Endothelial cell (in vitro differentiated cells): ENCODE measurements around the gene SART3. TPM values are rescaled to one million over a fixed set of nuclear protein-coding genes. Genes with fewer than 3 reads are reported as not detected.

Source experiments
- DNase-seq: peaks from one replicate; pipeline ENCODE4 v3.0.0; 2021; ENCODE audit warnings: low spot score
- H3K27ac Mint-ChIP-seq: one replicate; pipeline ENCODE4 v1.8.0; 2021; ENCODE audit warnings: mixed read lengths, inconsistent platforms; ENCODE audit not compliant: unreplicated experiment
- H3K27me3 Mint-ChIP-seq: one replicate; pipeline ENCODE4 v1.8.0; 2021; ENCODE audit warnings: mild to moderate bottlenecking, moderate library complexity, mixed read lengths, inconsistent platforms; ENCODE audit not compliant: unreplicated experiment
- H3K36me3 Mint-ChIP-seq: one replicate; pipeline ENCODE4 v1.8.0; 2021; ENCODE audit warnings: mild to moderate bottlenecking, low read depth, mixed read lengths, inconsistent platforms; ENCODE audit not compliant: unreplicated experiment
- H3K4me1 Mint-ChIP-seq: one replicate; pipeline ENCODE4 v1.8.0; 2021; ENCODE audit warnings: mild to moderate bottlenecking, mixed read lengths, inconsistent platforms; ENCODE audit not compliant: unreplicated experiment
- H3K4me3 Mint-ChIP-seq: one replicate; pipeline ENCODE4 v1.8.0; 2021; ENCODE audit warnings: mild to moderate bottlenecking, mixed read lengths, inconsistent platforms; ENCODE audit not compliant: unreplicated experiment
- H3K9me3 Mint-ChIP-seq: one replicate; pipeline ENCODE4 v1.8.0; 2021; ENCODE audit warnings: mixed read lengths, inconsistent platforms; ENCODE audit not compliant: unreplicated experiment
- total RNA-seq: library from RNA; stranded (reverse); fragmentation: NEBNext Ultra II Directional; extraction: Animal tissue kit (Norgen Biotek cat#: 25700); gene quantifications from one replicate; pipeline ENCODE4 v1.2.1, GENCODE V29; 2021; ENCODE audit not compliant: unreplicated experiment
- TF ChIP-seq, protein P1 (sequence below): fragments of 200-600 bp; sonication (generic); IDR thresholded peaks from one replicate; pipeline ENCODE4 v1.5.0; 2021; ENCODE audit warnings: antibody characterized with exemption; ENCODE audit not compliant: unreplicated experiment

Gene SART3
- total RNA-seq, 1 donor from 2014 or later: 67.8 TPM

DNA sequence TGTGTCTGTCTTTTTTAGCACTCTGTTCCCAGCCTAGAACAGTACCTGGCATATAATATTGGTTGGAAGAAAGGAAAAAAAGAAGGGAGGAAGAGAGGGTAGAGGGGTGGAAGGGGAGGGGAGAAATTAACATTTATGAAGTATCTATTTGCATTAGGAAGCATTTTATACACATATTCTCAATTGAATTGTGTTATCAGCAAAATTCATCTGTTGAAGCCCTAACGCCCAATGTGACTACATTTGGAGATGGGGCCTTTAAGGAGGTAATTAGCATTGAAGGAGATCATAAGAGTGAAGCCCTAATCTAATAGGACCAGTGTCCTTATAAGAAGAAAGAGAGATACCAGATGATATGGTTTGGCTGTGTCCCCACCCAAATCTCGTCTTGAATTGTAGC, 76.1 kb downstream of the SART3 start:
- no peaks in the 10 kb centered on the region for H3K36me3 Mint-ChIP-seq
- no peaks in the 10 kb centered on the region for H3K27me3 Mint-ChIP-seq
- TF ChIP-seq, protein P1, sequence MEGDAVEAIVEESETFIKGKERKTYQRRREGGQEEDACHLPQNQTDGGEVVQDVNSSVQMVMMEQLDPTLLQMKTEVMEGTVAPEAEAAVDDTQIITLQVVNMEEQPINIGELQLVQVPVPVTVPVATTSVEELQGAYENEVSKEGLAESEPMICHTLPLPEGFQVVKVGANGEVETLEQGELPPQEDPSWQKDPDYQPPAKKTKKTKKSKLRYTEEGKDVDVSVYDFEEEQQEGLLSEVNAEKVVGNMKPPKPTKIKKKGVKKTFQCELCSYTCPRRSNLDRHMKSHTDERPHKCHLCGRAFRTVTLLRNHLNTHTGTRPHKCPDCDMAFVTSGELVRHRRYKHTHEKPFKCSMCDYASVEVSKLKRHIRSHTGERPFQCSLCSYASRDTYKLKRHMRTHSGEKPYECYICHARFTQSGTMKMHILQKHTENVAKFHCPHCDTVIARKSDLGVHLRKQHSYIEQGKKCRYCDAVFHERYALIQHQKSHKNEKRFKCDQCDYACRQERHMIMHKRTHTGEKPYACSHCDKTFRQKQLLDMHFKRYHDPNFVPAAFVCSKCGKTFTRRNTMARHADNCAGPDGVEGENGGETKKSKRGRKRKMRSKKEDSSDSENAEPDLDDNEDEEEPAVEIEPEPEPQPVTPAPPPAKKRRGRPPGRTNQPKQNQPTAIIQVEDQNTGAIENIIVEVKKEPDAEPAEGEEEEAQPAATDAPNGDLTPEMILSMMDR: no peak
- DNase-seq: no peak
- no peaks in the 10 kb centered on the region for H3K9me3 Mint-ChIP-seq
- no peaks in the 10 kb centered on the region for H3K4me1 Mint-ChIP-seq
- no peak overlapping the region for H3K4me3 Mint-ChIP-seq
- no peak overlapping the region for H3K27ac Mint-ChIP-seq

DNA sequence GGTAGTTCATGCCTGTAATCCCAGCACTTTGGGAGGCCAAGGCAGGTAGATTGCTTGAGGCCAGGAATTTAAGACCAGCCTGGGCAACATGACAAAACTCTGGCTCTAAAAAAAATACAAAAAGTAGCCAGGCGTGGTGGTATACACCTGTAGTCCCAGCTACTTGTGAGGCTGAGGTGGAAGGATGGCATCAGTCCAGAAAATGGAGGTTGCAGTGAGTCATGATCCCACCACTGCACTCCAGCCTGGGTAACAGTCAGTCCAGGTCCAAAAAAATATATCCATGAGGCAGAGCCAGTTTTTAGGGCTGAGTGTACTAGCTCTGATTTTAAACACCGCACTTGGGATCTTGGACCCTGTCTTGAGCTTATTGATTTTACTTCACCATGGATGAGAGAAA, 76.5 kb downstream of the SART3 start:
- no peak for DNase-seq
- Mint-ChIP-seq H3K27me3 (no peaks in the 10 kb centered on the region), H3K27ac (no peak overlapping the region), H3K4me1 (no peaks in the 10 kb centered on the region), H3K36me3 (no peaks in the 10 kb centered on the region), H3K9me3 (no peaks in the 10 kb centered on the region), H3K4me3 (no peak overlapping the region)
- TF ChIP-seq, protein P1: no peak

DNA sequence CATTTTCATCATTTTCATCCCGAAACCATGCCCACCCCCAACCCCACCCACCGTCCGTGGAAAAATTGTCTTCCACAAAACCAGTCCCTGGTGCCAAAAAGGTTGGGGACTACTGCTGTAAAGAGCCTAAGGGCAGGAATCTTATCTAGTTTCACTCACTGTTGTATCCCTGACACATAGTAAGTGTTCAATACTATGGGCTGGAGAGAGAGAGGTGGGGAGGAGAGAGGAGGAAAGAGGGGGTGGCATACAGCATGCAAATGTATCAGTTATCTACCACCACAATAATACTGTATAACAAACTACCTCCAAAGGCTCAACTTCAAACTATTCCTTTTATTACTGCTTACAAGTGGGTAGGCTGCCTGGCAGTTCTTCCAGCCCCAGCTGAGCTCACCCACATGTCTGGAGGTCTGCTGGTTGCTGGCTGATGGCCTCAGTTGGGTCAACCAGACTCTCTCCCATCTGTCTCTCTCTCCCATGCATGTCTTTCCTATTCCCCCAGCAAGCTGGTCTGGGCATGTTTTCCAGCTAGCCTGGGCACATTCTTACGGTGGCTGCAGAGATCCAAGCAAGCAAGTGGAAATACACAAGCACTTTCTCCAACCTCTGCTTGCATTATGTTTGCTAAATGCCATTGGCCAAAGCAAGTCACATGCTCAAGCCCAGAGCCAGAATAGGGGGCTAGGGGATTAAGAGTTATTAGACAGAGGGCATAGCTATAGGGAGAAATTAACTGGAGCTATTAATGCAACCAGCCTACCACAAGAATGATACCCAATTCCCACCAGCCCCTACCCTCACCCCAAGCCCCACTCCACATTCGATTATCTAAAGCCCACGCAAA, 77.5 kb downstream of the SART3 start:
- Mint-ChIP-seq H3K4me1 (no peaks in the 10 kb centered on the region), H3K36me3 (no peaks in the 10 kb centered on the region), H3K9me3 (no peaks in the 10 kb centered on the region), H3K27ac (no peak overlapping the region), H3K4me3 (no peak overlapping the region), H3K27me3 (no peaks in the 10 kb centered on the region)
- no peak for DNase-seq
- TF ChIP-seq, protein P1: no peak

DNA sequence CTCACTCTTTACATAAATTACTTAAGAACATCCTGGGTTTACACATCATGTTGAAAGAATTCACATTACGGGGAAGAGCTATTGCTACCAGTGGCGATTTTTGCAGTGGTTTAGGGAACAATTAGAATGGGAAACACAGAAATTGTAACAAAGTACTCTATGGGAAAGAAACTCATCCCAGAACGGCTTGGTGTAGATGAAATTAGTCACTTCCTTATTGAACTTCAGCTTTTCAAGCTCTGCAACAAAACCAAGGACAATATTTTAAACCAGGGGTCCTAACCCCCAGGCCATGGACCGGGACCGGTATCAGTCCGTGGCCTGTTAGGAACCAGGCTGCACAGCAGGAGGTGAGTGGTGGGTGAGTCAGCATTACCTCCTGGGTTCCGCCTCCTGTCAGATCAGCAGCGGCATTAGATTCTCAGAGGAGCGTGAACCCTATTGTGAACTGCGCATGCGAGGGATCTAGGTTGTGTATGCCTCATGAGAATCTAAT, 78.2 kb downstream of the SART3 start:
- H3K36me3 Mint-ChIP-seq: no peaks in the 10 kb centered on the region
- no peak overlapping the region for H3K27ac Mint-ChIP-seq
- TF ChIP-seq, protein P1: no peak
- no peaks in the 10 kb centered on the region for H3K27me3 Mint-ChIP-seq
- H3K4me3 Mint-ChIP-seq: no peak overlapping the region
- no peaks in the 10 kb centered on the region for H3K4me1 Mint-ChIP-seq
- no peak for DNase-seq
- no peaks in the 10 kb centered on the region for H3K9me3 Mint-ChIP-seq

DNA sequence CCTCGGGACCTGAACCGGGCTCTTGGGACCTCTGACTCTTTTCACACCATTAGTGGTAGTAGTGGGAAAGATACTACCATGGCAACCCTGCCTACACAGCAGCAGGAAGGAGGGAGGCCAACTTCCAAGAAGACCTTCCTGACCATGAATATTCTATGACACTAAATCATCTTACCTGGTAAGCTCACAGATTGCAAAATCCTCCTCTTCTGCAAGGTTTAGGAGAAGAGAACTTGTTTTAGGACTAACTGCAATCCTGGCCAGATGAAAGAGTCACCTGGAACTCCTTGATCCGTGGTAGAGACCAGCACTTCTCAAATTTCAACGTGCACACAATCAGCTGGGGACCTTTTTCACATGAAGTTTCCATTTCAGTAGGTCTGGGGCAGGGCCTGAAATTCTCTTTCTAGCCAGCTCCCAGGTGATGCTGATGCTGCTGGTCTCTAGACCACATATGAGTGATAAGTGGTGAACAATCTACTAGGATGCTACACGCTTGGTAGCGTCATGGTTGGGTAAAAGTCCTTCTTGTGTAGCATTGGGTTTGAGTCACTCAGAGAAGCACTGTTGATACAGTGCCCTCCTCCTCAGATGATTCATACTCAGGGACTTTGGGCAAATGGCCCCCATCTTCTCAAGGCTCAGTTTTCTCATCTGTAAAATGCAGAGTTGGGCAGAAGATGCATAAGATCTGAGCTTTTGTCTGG, 81.5 kb downstream of the SART3 start:
- H3K27me3 Mint-ChIP-seq: no peaks in the 10 kb centered on the region
- no peak overlapping the region for H3K4me3 Mint-ChIP-seq
- DNase-seq: no peak
- H3K9me3 Mint-ChIP-seq: no peaks in the 10 kb centered on the region
- TF ChIP-seq, protein P1: no peak
- H3K4me1 Mint-ChIP-seq: no peaks in the 10 kb centered on the region
- H3K27ac Mint-ChIP-seq: no peak overlapping the region
- H3K36me3 Mint-ChIP-seq: no peaks in the 10 kb centered on the region
